WTC11 (cell line): ENCODE data around the gene INPP4B. TPM values are rescaled to one million over a fixed set of nuclear protein-coding genes. Genes with fewer than 3 reads are reported as not detected.

ENCODE experiments used
- ATAC-seq: fragments of 200-7000 bp; cut with Tn5 transposase; 2 replicates; pipeline ENCODE4 v1.10.0; 2021; ENCODE audit warnings: mild to moderate bottlenecking, moderate library complexity
- CTCF ChIA-PET: fragments of 300-600 bp; sonication (Branson Sonifier 250); formaldehyde crosslinking; loops from one replicate; lab custom pipeline; 2021; ENCODE audit warnings: antibody characterized with exemption; lab: Charles Lee
- POLR2A ChIA-PET: fragments of 350-600 bp; sonication (Branson Sonifier 250); formaldehyde crosslinking; loops from one replicate; lab custom pipeline; 2021; ENCODE audit warnings: antibody characterized with exemption; lab: Charles Lee
- DNase-seq: peaks from one replicate; pipeline ENCODE4 v3.0.0; 2021; ENCODE audit warnings: low spot score
- H3K27ac Mint-ChIP-seq: 2 replicates; pipeline ENCODE4 v1.8.0; 2021; ENCODE audit warnings: mixed read lengths
- H3K27me3 Mint-ChIP-seq: 2 replicates; pipeline ENCODE4 v1.8.0; 2021; ENCODE audit warnings: low read depth, mild to moderate bottlenecking, moderate library complexity, mixed read lengths
- H3K36me3 Mint-ChIP-seq: 2 replicates; pipeline ENCODE4 v1.8.0; 2021; ENCODE audit warnings: mixed read lengths
- H3K4me1 Mint-ChIP-seq: 2 replicates; pipeline ENCODE4 v1.8.0; 2022; ENCODE audit warnings: mixed read lengths
- H3K4me3 Mint-ChIP-seq: 2 replicates; pipeline ENCODE4 v1.8.0; 2021; ENCODE audit warnings: mild to moderate bottlenecking, moderate library complexity, mixed read lengths
- H3K9me3 Mint-ChIP-seq: 2 replicates; pipeline ENCODE4 v1.8.0; 2021; ENCODE audit warnings: mixed read lengths
- AR ChIP-seq: fragments of 250-450 bp; sonication (Bioruptor Pico); IDR thresholded peaks from 2 replicates; pipeline ENCODE4 v1.9.0; 2021; ENCODE audit warnings: mild to moderate bottlenecking
- ATF1 ChIP-seq: sonication (generic); formaldehyde crosslinking; IDR thresholded peaks from 2 replicates; pipeline ENCODE4 v1.8.1; 2023; ENCODE audit warnings: mild to moderate bottlenecking, moderate library complexity, missing genetic modification reagents
- ELF4 ChIP-seq: sonication (generic); formaldehyde crosslinking; IDR thresholded peaks from 2 replicates; pipeline ENCODE4 v1.8.1; 2022; ENCODE audit warnings: low read depth, mild to moderate bottlenecking, moderate library complexity, missing genetic modification reagents
- ERG ChIP-seq: fragments of 250-450 bp; sonication (Bioruptor Pico); IDR thresholded peaks from 2 replicates; pipeline ENCODE4 v1.8.0; 2021; ENCODE audit warnings: mild to moderate bottlenecking
- FOXP4 ChIP-seq: sonication (generic); formaldehyde crosslinking; IDR thresholded peaks from 2 replicates; pipeline ENCODE4 v1.8.0; 2022; ENCODE audit warnings: mild to moderate bottlenecking, missing genetic modification reagents
- MLX ChIP-seq: sonication (generic); formaldehyde crosslinking; IDR thresholded peaks from 2 replicates; pipeline ENCODE4 v1.8.1; 2023; ENCODE audit warnings: mild to moderate bottlenecking, missing genetic modification reagents, moderate library complexity
- NFYB ChIP-seq: sonication (generic); formaldehyde crosslinking; conservative IDR thresholded peaks from 2 replicates; pipeline ENCODE4 v1.8.0; 2022; ENCODE audit warnings: low read depth, missing genetic modification reagents
- NR3C1 ChIP-seq: sonication (generic); formaldehyde crosslinking; conservative IDR thresholded peaks from 2 replicates; pipeline ENCODE4 v1.8.1; 2023; ENCODE audit warnings: low read depth, mild to moderate bottlenecking, missing genetic modification reagents
- RELA ChIP-seq: sonication (generic); formaldehyde crosslinking; IDR thresholded peaks from 2 replicates; pipeline ENCODE4 v1.8.1; 2022; ENCODE audit warnings: missing genetic modification reagents, mild to moderate bottlenecking, borderline replicate concordance
- ZNF232 ChIP-seq: sonication (generic); formaldehyde crosslinking; IDR thresholded peaks from 2 replicates; pipeline ENCODE4 v1.8.0; 2022; ENCODE audit warnings: mild to moderate bottlenecking, missing genetic modification reagents
- total RNA-seq: library from RNA; stranded (reverse); gene quantifications from 3 replicates; pipeline ENCODE4 v1.2.3, GENCODE V29; 2021
- TF ChIP-seq, protein P1 (sequence below): sonication (generic); formaldehyde crosslinking; IDR thresholded peaks from 2 replicates; pipeline ENCODE4 v1.8.1; 2023; ENCODE audit warnings: mild to moderate bottlenecking, missing genetic modification reagents
- TF ChIP-seq, protein P2 (sequence below): sonication (generic); formaldehyde crosslinking; conservative IDR thresholded peaks from 2 replicates; pipeline ENCODE4 v1.8.1; 2022; ENCODE audit warnings: mild to moderate bottlenecking, missing genetic modification reagents
- TF ChIP-seq, protein P3 (sequence below): sonication (generic); formaldehyde crosslinking; IDR thresholded peaks from 2 replicates; pipeline ENCODE4 v1.8.1; 2022; ENCODE audit warnings: low read depth, missing genetic modification reagents, borderline replicate concordance
- TF ChIP-seq, protein P4 (sequence below): sonication (generic); formaldehyde crosslinking; IDR thresholded peaks from 2 replicates; pipeline ENCODE4 v1.8.1; 2023; ENCODE audit warnings: mild to moderate bottlenecking, moderate library complexity, missing genetic modification reagents
- TF ChIP-seq, protein P5 (sequence below): sonication (generic); formaldehyde crosslinking; IDR thresholded peaks from 2 replicates; pipeline ENCODE4 v1.8.1; 2022; ENCODE audit warnings: low read depth, mild to moderate bottlenecking, moderate library complexity, missing genetic modification reagents, borderline replicate concordance
- TF ChIP-seq, protein P6 (sequence below): fragments of 250-450 bp; sonication (Bioruptor Pico); IDR thresholded peaks from 2 replicates; pipeline ENCODE4 v1.9.0; 2021; ENCODE audit warnings: mild to moderate bottlenecking

INPP4B gene
- total RNA-seq, 1 experiment from 2014 or later = 0.92 TPM

DNA sequence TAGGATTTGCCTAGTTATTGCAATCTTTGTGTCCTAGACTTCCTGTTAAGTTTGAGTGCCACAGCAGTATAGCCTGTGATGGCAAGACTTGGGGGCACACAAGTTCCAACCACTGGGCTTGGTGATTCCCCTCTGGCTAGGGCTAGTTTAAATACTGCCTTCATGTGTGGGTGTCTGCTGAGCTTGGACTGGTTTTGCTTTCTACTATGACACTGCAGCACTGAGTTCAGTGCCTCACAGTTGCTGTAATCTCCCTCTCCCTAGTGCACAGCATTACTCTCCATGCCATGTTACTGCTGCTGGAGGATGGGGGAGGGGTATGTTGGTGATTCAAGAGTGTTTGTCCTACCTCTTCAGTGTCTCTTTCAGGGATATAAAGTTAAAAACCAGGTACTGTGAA lies 830.1 kb downstream of the INPP4B start (continued):
- TF ChIP-seq, protein P1, sequence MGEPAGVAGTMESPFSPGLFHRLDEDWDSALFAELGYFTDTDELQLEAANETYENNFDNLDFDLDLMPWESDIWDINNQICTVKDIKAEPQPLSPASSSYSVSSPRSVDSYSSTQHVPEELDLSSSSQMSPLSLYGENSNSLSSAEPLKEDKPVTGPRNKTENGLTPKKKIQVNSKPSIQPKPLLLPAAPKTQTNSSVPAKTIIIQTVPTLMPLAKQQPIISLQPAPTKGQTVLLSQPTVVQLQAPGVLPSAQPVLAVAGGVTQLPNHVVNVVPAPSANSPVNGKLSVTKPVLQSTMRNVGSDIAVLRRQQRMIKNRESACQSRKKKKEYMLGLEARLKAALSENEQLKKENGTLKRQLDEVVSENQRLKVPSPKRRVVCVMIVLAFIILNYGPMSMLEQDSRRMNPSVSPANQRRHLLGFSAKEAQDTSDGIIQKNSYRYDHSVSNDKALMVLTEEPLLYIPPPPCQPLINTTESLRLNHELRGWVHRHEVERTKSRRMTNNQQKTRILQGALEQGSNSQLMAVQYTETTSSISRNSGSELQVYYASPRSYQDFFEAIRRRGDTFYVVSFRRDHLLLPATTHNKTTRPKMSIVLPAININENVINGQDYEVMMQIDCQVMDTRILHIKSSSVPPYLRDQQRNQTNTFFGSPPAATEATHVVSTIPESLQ (CRISPR knock-in tag) = no peak
- TF ChIP-seq NR3C1 (no peak), AR (CRISPR knock-in tag) (no peak), FOXP4 (CRISPR knock-in tag) (no peak)
- TF ChIP-seq, protein P2, sequence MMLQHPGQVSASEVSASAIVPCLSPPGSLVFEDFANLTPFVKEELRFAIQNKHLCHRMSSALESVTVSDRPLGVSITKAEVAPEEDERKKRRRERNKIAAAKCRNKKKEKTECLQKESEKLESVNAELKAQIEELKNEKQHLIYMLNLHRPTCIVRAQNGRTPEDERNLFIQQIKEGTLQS (CRISPR knock-in tag) = no peak
- TF ChIP-seq, protein P3, sequence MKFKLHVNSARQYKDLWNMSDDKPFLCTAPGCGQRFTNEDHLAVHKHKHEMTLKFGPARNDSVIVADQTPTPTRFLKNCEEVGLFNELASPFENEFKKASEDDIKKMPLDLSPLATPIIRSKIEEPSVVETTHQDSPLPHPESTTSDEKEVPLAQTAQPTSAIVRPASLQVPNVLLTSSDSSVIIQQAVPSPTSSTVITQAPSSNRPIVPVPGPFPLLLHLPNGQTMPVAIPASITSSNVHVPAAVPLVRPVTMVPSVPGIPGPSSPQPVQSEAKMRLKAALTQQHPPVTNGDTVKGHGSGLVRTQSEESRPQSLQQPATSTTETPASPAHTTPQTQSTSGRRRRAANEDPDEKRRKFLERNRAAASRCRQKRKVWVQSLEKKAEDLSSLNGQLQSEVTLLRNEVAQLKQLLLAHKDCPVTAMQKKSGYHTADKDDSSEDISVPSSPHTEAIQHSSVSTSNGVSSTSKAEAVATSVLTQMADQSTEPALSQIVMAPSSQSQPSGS (CRISPR knock-in tag) = no peak
- TF ChIP-seq, all 79 proteins: peak for 0

DNA sequence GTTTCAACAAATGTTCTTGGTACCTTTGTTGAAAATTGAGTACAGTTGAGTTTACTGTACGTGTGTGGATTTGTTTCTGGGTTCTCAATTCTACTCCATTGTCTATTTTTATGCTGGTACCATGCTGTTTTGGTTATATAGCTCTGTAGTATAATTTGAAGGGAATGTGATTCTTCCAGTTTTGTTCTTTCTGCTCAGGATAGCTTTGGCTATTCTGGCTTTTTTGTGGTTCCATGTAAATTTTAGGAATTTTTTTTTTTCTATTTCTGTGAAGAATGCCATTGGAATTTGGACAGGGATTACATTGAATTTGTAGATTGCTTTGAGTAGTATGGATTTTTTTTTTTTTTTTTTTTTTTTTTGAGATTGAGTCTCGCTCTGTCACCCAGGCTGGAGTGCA lies 836.4 kb downstream of the INPP4B start:
- DNase-seq = no peak
- Mint-ChIP-seq H3K36me3 (peaks cover 5% of the 10 kb centered on the region; the same call in 1 of the 2 replicates), H3K4me1 (peaks cover 9% of the 10 kb centered on the region), H3K4me3 (no peak overlapping the region), H3K9me3 (peaks cover 33% of the 10 kb centered on the region), H3K27me3 (no peaks in the 10 kb centered on the region), H3K27ac (no peak overlapping the region)
- ChIA-PET POLR2A (no interaction called here), CTCF (no interaction called here)
- TF ChIP-seq, protein P4, sequence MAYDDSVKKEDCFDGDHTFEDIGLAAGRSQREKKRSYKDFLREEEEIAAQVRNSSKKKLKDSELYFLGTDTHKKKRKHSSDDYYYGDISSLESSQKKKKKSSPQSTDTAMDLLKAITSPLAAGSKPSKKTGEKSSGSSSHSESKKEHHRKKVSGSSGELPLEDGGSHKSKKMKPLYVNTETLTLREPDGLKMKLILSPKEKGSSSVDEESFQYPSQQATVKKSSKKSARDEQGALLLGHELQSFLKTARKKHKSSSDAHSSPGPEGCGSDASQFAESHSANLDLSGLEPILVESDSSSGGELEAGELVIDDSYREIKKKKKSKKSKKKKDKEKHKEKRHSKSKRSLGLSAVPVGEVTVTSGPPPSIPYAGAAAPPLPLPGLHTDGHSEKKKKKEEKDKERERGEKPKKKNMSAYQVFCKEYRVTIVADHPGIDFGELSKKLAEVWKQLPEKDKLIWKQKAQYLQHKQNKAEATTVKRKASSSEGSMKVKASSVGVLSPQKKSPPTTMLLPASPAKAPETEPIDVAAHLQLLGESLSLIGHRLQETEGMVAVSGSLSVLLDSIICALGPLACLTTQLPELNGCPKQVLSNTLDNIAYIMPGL = no peak
- no peak for TF ChIP-seq ERG (CRISPR knock-in tag)
- no peak for ATAC-seq

DNA sequence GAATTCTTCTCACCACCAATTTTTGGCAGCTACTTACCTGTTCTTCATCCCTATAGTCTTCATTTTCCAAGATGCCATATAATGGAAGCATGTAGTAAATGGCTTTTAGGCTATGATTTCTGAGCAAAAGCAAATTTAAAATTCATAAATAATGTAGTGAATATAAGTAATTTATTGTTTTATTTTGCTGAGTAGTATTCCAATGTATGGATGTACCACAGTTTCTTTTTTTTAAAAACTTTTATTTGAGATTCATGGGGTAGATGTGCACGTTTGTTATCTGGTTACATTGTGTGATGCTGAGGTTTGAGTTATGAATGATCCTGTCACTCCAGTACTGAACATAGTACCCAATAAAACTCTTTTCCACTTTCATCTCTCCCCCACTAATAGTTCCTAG lies 840.6 kb downstream of the INPP4B start:
- Mint-ChIP-seq H3K4me1 (no peaks in the 10 kb centered on the region), H3K4me3 (no peak overlapping the region)
- TF ChIP-seq, protein P5, sequence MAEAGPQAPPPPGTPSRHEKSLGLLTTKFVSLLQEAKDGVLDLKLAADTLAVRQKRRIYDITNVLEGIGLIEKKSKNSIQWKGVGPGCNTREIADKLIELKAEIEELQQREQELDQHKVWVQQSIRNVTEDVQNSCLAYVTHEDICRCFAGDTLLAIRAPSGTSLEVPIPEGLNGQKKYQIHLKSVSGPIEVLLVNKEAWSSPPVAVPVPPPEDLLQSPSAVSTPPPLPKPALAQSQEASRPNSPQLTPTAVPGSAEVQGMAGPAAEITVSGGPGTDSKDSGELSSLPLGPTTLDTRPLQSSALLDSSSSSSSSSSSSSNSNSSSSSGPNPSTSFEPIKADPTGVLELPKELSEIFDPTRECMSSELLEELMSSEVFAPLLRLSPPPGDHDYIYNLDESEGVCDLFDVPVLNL (CRISPR knock-in tag) = no peak
- TF ChIP-seq, protein P6, sequence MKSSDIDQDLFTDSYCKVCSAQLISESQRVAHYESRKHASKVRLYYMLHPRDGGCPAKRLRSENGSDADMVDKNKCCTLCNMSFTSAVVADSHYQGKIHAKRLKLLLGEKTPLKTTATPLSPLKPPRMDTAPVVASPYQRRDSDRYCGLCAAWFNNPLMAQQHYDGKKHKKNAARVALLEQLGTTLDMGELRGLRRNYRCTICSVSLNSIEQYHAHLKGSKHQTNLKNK = no peak
- TF ChIP-seq ERG (CRISPR knock-in tag) (no peak), RELA (CRISPR knock-in tag) (no peak), NFYB (CRISPR knock-in tag) (no peak), MLX (CRISPR knock-in tag) (no peak), ELF4 (CRISPR knock-in tag) (no peak), ATF1 (CRISPR knock-in tag) (no peak), ZNF232 (CRISPR knock-in tag) (no peak)

More for the DNA sequence above, 840.6 kb downstream of the INPP4B start:
- H3K9me3 Mint-ChIP-seq = peaks cover 31% of the 10 kb centered on the region
- ChIA-PET CTCF (no interaction called here), POLR2A (no interaction called here)
- H3K36me3 Mint-ChIP-seq = peaks cover 7% of the 10 kb centered on the region; the same call in 1 of the 2 replicates
- no peaks in the 10 kb centered on the region for H3K27me3 Mint-ChIP-seq
- DNase-seq (no peak), ATAC-seq (no peak)
- no peak overlapping the region for H3K27ac Mint-ChIP-seq
